Fibroblast of lung (primary cell): Measurements from ENCODE around the gene RITA1. TPM values are rescaled to one million over a fixed set of nuclear protein-coding genes. Genes with fewer than 3 reads are reported as not detected.

Source experiments
- DNase-seq, 2 donors: peaks; one replicate each; pipeline versions ENCODE4 v3.0.0 to v3.0.0-alpha.2; 2010; ENCODE audit warnings: low read depth in 2 of 2
- H2AFZ ChIP-seq: 2 replicates; pipeline ENCODE4 v1.5.1; 2012; ENCODE audit warnings: low read length, control low read depth, inconsistent platforms
- H3K27ac ChIP-seq: 2 replicates; pipeline ENCODE4 v1.5.1; 2011; ENCODE audit warnings: low read length, control low read depth; ENCODE audit not compliant: insufficient read depth
- H3K27me3 ChIP-seq: 2 replicates; pipeline ENCODE4 v1.5.1; 2011; ENCODE audit warnings: mild to moderate bottlenecking, low read length; ENCODE audit not compliant: control insufficient read depth, insufficient read depth
- H3K36me3 ChIP-seq: 2 replicates; pipeline ENCODE4 v1.5.1; 2011; ENCODE audit warnings: low read length; ENCODE audit not compliant: control insufficient read depth, insufficient read depth
- H3K4me1 ChIP-seq: 2 replicates; pipeline ENCODE4 v1.5.1; 2011; ENCODE audit warnings: low read length; ENCODE audit not compliant: control insufficient read depth, insufficient read depth; ENCODE audit errors: extremely low read depth
- H3K4me2 ChIP-seq: 2 replicates; pipeline ENCODE4 v1.5.1; 2011; ENCODE audit warnings: low read length, control low read depth; ENCODE audit not compliant: insufficient read depth; ENCODE audit errors: extremely low read depth
- H3K4me3 ChIP-seq, 4 experiments: fragments of 200-600 bp in 1 of 4; sonication (generic) in 1 of 4; replicated peaks in 1 of 4; 2 replicates each; pipeline ENCODE4 v1.5.1; 2011 to 2016; ENCODE audit warnings: low read length in 4 of 4, low read depth in 3 of 4, mild to moderate bottlenecking in 3 of 4, control low read depth in 2 of 4, inconsistent platforms in 1 of 4, mixed read lengths in 1 of 4; ENCODE audit not compliant: insufficient read depth in 1 of 4; ENCODE audit errors: control extremely low read depth in 1 of 4
- H3K79me2 ChIP-seq: 2 replicates; pipeline ENCODE4 v1.5.1; 2012; ENCODE audit warnings: mild to moderate bottlenecking, low read length, inconsistent platforms; ENCODE audit not compliant: control insufficient read depth, insufficient read depth
- H3K9ac ChIP-seq: 2 replicates; pipeline ENCODE4 v1.5.1; 2011; ENCODE audit warnings: mild to moderate bottlenecking, low read length, control low read depth; ENCODE audit not compliant: insufficient read depth
- H3K9me3 ChIP-seq: 2 replicates; pipeline ENCODE4 v1.5.1; 2012; ENCODE audit warnings: low read depth, low read length; ENCODE audit not compliant: control insufficient read depth, insufficient read depth
- H4K20me1 ChIP-seq: 2 replicates; pipeline ENCODE4 v1.5.1; 2011; ENCODE audit warnings: low read length; ENCODE audit not compliant: control insufficient read depth, insufficient read depth; ENCODE audit errors: extremely low read depth
- CTCF ChIP-seq, 2 donors: IDR thresholded peaks in 1 of 2; conservative IDR thresholded peaks in 1 of 2; 1 replicate in 1 of 2; 2 replicates in 1 of 2; pipeline ENCODE4 v1.5.1; 2011 to 2012; ENCODE audit warnings: low read length in 2 of 2, control low read depth in 1 of 2, inconsistent platforms in 1 of 2, low read depth in 1 of 2, mild to moderate bottlenecking in 1 of 2
- EZH2 ChIP-seq: IDR thresholded peaks from 2 replicates; pipeline ENCODE4 v1.5.1; 2012; ENCODE audit warnings: low read length, control low read depth, mild to moderate bottlenecking; ENCODE audit errors: missing control alignments
- polyA plus RNA-seq, 2 donors: library from polyadenylated mRNA; depleted of rRNA in 1 of 2; stranded (reverse) in 1 of 2; unstranded in 1 of 2; fragments of >200 nt; gene quantifications; 2 replicates each; pipeline ENCODE4 v1.2.1, GENCODE V29; 2011 to 2012; ENCODE audit warnings: missing spikeins in 1 of 2
- total RNA-seq: library from RNA; depleted of rRNA; stranded (reverse); fragments of >200 nt; gene quantifications from 2 replicates; pipeline ENCODE4 v1.2.1, GENCODE V29; 2014

Gene RITA1
- total and polyA plus RNA-seq, 2 donors (not counting 1 experiment from before 2014, with no cell fraction given) = 8.7 to 11.6 TPM

- Histone ChIP-seq H2AFZ (peak overlapping the region; percentile 87), H3K27me3 (no peaks in the 10 kb centered on the region), H3K9me3 (no peaks in the 10 kb centered on the region), H3K36me3 (peaks cover 5% of the 10 kb centered on the region), H3K4me2 (peak overlapping the region; percentile 90), H3K4me3 (peak overlapping the region; percentile 90 to 100 (median 94)), H3K4me1 (peaks cover 8% of the 10 kb centered on the region), H3K9ac (peak overlapping the region; percentile 100), H4K20me1 (no peaks in the 10 kb centered on the region), H3K79me2 (peaks cover 34% of the 10 kb centered on the region), H3K27ac (peak overlapping the region; percentile 98)
- TF ChIP-seq EZH2 (no peak), CTCF (conservative IDR thresholded peaks at IDR 0.05 in 1 of 2, IDR thresholded peaks at IDR 0.05 in 1 of 2; ENCODE audit: low read depth in 1 of 2, low read length in 2 of 2) (no peak)
- no peak for DNase-seq
These were observed 1.2 kb upstream of the RITA1 start for GRCh38 chr12:113184098-113184899.

GRCh38 chr12:113184900-113185179, 681 bp upstream of the RITA1 start:
- DNase-seq = peak; percentile 88 to 89
- Histone ChIP-seq H3K9ac (peak overlapping the region; percentile 100), H3K36me3 (peaks cover 2% of the 10 kb centered on the region), H3K4me3 (peak overlapping the region; percentile 90 to 100 (median 94)), H3K9me3 (no peaks in the 10 kb centered on the region), H3K27ac (peak overlapping the region; percentile 98), H4K20me1 (no peaks in the 10 kb centered on the region), H3K4me1 (peaks cover 8% of the 10 kb centered on the region), H3K27me3 (no peaks in the 10 kb centered on the region), H2AFZ (peak overlapping the region; percentile 87), H3K4me2 (peak overlapping the region; percentile 90), H3K79me2 (peaks cover 34% of the 10 kb centered on the region)
- TF ChIP-seq EZH2 (no peak), CTCF (conservative IDR thresholded peaks at IDR 0.05 in 1 of 2, IDR thresholded peaks at IDR 0.05 in 1 of 2; ENCODE audit: low read depth in 1 of 2, low read length in 2 of 2) (no peak)

- Histone ChIP-seq H3K79me2 (peaks cover 30% of the 10 kb centered on the region), H3K4me3 (peak overlapping the region; percentile 90 to 100 (median 94)), H3K4me1 (peaks cover 10% of the 10 kb centered on the region)
These were observed 478 bp downstream of the RITA1 start for GRCh38 chr12:113186033-113186365.

More at GRCh38 chr12:113186033-113186365, 478 bp downstream of the RITA1 start:
- H3K36me3 ChIP-seq = peaks cover 2% of the 10 kb centered on the region
- H3K9me3 ChIP-seq = no peaks in the 10 kb centered on the region
- H4K20me1 ChIP-seq = no peaks in the 10 kb centered on the region
- no peak for TF ChIP-seq EZH2
- TF ChIP-seq CTCF (conservative IDR thresholded peaks at IDR 0.05 in 1 of 2, IDR thresholded peaks at IDR 0.05 in 1 of 2; ENCODE audit: low read depth in 1 of 2, low read length in 2 of 2) = no peak
- no peaks in the 10 kb centered on the region for H3K27me3 ChIP-seq
- peak; percentile 33 to 37 for DNase-seq
- peak overlapping the region; percentile 90 for H3K4me2 ChIP-seq
- H3K9ac ChIP-seq = peak overlapping the region; percentile 100
- peak overlapping the region; percentile 98 for H3K27ac ChIP-seq
- H2AFZ ChIP-seq = peak overlapping the region; percentile 78
